ENCODE results near the gene PLEKHM1.

PLEKHM1 gene

DNA sequence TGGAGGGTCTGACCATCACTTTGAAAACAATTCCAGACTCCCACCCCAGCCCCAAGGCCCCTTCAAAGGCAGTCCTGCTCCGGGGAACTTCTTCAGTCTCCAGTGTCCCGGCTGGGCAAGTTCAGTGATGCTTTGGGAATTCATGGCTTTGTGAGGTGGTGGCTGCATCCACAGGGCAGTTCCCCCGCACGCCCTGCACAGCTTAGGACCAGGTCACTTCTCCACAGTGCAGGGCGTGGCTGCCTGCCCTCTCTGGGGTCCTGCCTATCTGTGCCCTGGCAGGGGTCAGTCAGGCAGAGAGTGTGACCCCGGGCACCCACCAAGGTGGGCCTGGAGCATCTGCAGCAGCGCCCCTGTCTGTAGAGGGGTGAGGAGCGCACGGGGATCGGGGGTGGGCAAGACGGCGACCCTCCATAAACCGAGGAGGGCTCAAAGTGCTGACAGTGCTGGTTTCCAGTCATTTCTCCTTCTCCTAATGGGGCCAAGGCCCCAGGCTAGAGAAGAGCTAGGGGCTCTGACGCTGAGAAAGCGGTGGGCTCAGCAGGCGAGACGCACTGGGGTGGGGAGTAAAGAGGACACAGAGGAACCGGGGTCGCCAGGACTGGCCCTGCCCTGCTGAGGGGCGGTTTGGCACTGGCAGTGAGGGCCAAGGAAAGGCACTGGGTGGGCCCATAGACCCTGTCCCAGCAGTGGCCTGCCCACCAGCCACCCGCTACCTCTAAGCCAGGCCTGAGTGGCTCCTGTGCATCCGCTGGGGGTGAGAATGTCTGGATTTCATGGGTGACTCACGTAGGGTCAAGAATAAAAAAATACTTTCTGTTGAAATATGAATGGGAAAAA lies 53.7 kb downstream of the PLEKHM1 start:
- Histone ChIP-seq H3K27ac (no peak overlapping the region), H3K36me3 (replicated peaks) (no peaks in the 10 kb centered on the region), H3K27me3 (replicated peaks) (no peaks in the 10 kb centered on the region), H3K4me3 (ENCODE audit: low read depth, low read length) (no peak overlapping the region)
- no peak for DNase-seq
- TF ChIP-seq, protein P1, sequence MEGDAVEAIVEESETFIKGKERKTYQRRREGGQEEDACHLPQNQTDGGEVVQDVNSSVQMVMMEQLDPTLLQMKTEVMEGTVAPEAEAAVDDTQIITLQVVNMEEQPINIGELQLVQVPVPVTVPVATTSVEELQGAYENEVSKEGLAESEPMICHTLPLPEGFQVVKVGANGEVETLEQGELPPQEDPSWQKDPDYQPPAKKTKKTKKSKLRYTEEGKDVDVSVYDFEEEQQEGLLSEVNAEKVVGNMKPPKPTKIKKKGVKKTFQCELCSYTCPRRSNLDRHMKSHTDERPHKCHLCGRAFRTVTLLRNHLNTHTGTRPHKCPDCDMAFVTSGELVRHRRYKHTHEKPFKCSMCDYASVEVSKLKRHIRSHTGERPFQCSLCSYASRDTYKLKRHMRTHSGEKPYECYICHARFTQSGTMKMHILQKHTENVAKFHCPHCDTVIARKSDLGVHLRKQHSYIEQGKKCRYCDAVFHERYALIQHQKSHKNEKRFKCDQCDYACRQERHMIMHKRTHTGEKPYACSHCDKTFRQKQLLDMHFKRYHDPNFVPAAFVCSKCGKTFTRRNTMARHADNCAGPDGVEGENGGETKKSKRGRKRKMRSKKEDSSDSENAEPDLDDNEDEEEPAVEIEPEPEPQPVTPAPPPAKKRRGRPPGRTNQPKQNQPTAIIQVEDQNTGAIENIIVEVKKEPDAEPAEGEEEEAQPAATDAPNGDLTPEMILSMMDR (IDR thresholded peaks at IDR 0.05; ENCODE audit: low read depth, low read length, missing control alignments): no peak
- in situ Hi-C loops (cut with HindIII; ENCODE audit: low pct_ligation_motif_present, low sequenced_read_pairs): no loop called here

DNA sequence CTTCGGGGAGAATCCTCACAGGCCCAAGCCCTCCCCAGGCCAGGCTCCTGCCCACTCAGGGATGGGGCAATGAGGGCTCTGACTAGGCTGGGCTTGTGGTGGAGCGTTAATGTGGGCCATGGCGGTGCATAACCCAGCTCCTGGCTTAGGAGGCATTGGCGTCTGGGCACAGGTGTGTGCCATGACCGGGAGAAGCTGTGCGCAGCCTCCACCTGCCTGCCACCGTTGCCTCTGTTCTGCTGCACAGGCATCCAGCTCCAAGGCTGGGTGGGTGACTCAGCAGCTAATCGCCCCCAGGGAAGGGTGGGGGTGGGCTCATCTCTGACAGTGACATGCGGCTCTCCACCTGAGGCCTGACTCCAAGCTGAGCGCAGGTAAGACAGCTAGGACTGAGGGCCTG lies 54.4 kb downstream of the PLEKHM1 start:
- TF ChIP-seq, protein P1 (IDR thresholded peaks at IDR 0.05; ENCODE audit: low read depth, low read length, missing control alignments): no peak
- Histone ChIP-seq H3K36me3 (replicated peaks) (no peaks in the 10 kb centered on the region), H3K4me3 (ENCODE audit: low read depth, low read length) (no peak overlapping the region), H3K27ac (no peak overlapping the region), H3K27me3 (replicated peaks) (peaks cover 1% of the 10 kb centered on the region)
- DNase-seq: no peak
- in situ Hi-C loops (cut with HindIII; ENCODE audit: low pct_ligation_motif_present, low sequenced_read_pairs): no loop called here

DNA sequence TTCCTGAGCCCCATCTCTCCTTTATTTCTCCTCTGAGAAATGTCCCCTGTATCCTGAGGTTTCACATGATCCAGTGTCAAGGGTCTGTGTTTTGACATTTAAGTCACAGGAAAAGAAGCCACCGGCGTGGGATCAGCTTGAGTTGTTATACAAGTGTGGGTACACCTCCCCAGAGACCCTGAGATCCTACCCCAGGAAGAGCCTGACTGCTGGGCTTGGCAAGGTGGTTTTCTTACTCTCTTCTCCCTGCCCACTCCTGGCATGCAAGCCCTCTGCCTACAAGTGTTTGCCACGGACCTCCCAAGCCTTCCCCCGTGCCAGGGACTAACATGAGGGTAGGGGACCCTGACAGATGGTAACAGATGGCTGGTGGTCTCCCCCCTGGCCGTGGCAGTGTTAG lies 55.0 kb downstream of the PLEKHM1 start:
- H3K36me3 ChIP-seq (replicated peaks): no peaks in the 10 kb centered on the region
- DNase-seq: no peak
- no peak overlapping the region for H3K4me3 ChIP-seq (ENCODE audit: low read depth, low read length)
- in situ Hi-C loops (cut with HindIII; ENCODE audit: low pct_ligation_motif_present, low sequenced_read_pairs): no loop called here
- TF ChIP-seq, protein P1 (IDR thresholded peaks at IDR 0.05; ENCODE audit: low read depth, low read length, missing control alignments): no peak
- no peak overlapping the region for H3K27ac ChIP-seq
- peaks cover 6% of the 10 kb centered on the region for H3K27me3 ChIP-seq (replicated peaks)

DNA sequence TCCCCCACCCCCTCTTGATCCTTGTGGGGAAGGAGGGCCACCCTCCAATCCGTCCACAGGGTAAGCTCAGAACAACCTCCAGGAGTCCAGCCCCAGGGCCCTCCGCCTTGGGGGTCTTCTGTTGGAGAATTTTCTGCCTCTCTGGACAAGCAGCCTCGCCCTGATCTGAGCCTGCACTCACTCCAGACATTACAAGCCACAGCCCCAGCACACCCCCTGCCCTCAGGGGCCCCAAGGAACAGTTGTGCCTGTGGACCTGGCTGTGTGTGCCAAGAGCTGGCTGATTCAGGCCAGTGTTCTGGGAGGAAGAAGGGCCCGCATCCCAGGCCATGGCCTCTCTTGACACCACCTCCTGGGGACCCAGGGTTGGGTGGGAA lies 57.4 kb downstream of the PLEKHM1 start:
- TF ChIP-seq, protein P1 (IDR thresholded peaks at IDR 0.05; ENCODE audit: low read depth, low read length, missing control alignments): no peak
- in situ Hi-C loops (cut with HindIII; ENCODE audit: low pct_ligation_motif_present, low sequenced_read_pairs): no loop called here
- no peak for DNase-seq
- H3K27me3 ChIP-seq (replicated peaks): peaks cover 30% of the 10 kb centered on the region
- H3K36me3 ChIP-seq (replicated peaks): no peaks in the 10 kb centered on the region
- no peak overlapping the region for H3K27ac ChIP-seq
- no peak overlapping the region for H3K4me3 ChIP-seq (ENCODE audit: low read depth, low read length)

DNA sequence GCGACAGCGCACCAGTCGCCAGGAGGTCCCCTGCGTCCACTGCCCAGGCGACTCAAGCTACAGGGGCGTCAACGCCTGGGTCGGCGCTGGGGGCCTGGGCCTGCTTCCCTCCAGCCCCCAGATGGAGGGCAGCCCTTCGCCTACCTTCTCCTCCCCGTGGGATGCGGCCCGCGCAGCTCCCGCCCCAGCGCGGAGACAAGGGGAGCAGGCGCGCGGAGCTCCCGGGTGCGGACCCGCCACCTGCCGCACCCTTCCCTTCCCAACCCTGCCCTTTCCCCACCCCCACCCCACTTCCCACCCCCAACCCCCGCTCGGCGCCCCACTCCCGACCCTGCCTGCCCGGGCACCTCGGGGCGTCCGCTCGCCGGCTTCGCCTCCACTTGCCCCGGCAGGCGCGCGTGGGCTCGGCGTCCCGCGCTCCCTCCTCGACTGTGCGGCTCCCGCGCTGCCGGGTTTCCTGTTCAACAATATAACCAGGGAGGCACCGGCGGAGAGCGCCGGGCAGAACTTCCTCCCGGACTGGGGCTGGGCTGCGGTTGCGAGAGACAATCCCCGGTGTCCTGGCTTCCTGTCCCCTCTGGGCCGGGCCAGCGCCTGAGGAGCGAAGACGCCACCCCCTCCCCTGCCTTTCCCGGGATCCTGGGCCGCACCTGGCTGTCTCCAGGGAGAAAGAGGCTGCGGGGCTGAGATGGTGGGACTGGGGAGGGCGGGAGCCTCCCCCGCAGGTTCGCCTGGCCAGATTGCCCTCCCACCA lies 57.9 kb downstream of the PLEKHM1 start, which contains the start of gene ARHGAP27:
Gene ARHGAP27, minus strand, starts transcription at position 466 of the 754 bp plus-strand sequence. CDS start 2,591 bp downstream, outside the sequence.
- Histone ChIP-seq H3K27me3 (replicated peaks) (peaks cover 30% of the 10 kb centered on the region), H3K27ac (no peak within 1 kb of the TSS), H3K36me3 (replicated peaks) (no peaks in the 10 kb centered on the region), H3K4me3 (ENCODE audit: low read depth, low read length) (peak within 1 kb of the TSS; percentile 50)
- TF ChIP-seq, protein P1 (IDR thresholded peaks at IDR 0.05; ENCODE audit: low read depth, low read length, missing control alignments): no peak
- DNase-seq: no peak
- in situ Hi-C loops (cut with HindIII; ENCODE audit: low pct_ligation_motif_present, low sequenced_read_pairs): no loop called here

Data from brain microvascular endothelial cell (primary cell).